GM12874 (cell line): ENCODE measurements around the gene COASY.
A peak's percentile ranks its signal among the peaks of the same experiment; 100 is the strongest.

ENCODE experiments used
- TF ChIP-seq, protein P1 (sequence below): IDR thresholded peaks from 2 replicates; pipeline ENCODE4 v1.5.1; 2011; ENCODE audit warnings: low read depth, mild to moderate bottlenecking, control low read depth, low read length, moderate library complexity; ENCODE audit not compliant: insufficient read depth

Gene COASY

DNA sequence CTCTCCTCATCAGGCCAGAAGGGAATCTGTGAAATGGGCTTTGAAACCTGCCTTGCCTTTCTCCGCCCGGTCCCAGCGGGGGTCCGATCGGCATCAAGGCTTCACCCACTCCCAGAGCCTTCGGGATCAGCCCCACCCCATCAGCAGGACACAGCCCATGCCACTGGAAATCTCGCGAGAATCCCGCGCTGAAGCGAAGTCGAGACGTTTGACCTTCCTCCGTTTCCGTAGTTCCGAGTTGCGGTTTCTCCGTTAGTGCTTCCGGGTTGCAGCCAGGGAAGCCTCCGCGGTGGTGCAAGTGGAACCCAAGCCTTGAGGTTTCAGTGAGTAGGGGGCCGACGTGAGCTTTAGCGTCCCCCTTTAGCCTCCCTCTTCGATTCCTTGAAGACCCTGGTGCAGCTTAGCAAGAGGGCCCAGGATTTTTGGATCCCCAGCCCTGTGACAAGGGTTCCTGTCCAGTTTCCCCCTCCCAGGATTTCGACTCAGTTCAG lies at the start of gene COASY:
COASY (plus strand) TSS at position 252 of the 491 bp plus-strand sequence. CDS start 475 bp downstream, outside the sequence.
- TF ChIP-seq, protein P1, sequence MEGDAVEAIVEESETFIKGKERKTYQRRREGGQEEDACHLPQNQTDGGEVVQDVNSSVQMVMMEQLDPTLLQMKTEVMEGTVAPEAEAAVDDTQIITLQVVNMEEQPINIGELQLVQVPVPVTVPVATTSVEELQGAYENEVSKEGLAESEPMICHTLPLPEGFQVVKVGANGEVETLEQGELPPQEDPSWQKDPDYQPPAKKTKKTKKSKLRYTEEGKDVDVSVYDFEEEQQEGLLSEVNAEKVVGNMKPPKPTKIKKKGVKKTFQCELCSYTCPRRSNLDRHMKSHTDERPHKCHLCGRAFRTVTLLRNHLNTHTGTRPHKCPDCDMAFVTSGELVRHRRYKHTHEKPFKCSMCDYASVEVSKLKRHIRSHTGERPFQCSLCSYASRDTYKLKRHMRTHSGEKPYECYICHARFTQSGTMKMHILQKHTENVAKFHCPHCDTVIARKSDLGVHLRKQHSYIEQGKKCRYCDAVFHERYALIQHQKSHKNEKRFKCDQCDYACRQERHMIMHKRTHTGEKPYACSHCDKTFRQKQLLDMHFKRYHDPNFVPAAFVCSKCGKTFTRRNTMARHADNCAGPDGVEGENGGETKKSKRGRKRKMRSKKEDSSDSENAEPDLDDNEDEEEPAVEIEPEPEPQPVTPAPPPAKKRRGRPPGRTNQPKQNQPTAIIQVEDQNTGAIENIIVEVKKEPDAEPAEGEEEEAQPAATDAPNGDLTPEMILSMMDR = no peak

DNA sequence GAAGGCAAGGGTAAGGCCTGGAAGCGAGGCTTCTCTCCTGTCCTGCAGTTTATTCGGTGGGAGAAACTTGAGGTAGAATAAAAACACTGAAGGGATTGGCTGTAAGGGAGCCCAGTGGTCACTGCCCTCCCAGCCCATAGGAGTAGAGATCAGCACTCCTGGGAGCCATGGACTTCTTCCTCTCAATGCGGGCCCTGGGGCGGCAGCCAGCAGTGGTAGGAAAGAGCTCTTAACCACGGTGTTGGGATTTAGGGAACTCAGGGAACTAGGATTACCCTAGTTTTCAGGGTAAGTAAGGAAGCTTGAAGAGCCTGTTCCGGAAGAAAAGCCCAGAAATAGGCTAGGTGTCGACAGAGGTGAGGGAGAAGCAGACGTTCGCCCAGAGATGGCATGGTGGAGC lies 49.7 kb upstream of the COASY start:
- TF ChIP-seq, protein P1 = no peak

DNA sequence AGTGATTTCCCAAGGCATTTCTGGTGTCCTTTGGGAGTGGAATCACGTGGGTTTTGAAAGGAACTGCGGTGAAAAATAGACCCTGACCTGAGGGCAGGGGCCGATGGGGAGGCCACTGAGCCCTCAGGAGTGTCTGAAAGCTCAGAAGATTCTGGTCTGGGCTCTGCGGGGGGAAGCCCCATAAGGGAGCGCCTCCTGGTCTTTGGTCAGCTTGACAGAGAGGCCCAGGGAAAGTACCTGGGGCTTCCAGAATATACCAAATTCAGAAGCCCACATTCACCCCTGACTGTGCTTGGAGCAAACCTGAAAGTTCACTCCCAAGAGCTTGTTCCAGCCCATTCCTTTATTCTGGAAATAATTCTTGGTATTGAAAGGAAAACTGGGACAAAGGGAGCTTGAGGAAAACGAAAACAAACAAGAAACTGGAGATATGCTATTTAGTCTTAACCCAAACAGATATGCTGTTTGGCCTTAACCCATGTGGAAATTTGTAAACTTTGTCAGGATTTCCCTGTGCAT lies 49.2 kb upstream of the COASY start:
- TF ChIP-seq, protein P1 = no peak

DNA sequence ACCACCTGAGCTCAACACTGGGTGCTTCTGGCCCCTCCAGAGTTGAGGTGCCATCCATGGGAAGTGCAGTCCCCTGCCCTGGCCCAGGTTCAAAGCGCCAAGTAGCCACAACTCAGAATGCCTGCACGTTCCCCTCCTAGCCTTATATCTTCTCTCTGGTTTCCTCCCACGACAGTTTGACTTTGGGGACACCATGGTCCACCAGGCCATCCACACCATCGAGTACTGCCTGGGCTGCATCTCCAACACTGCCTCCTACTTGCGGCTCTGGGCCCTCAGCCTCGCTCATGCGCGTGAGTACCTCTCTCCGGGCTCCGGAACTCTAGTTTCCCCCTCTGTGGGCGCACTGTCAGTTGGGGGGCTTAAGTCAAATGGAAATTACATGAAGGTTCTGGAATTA lies 48.3 kb upstream of the COASY start:
- TF ChIP-seq, protein P1 = no peak

DNA sequence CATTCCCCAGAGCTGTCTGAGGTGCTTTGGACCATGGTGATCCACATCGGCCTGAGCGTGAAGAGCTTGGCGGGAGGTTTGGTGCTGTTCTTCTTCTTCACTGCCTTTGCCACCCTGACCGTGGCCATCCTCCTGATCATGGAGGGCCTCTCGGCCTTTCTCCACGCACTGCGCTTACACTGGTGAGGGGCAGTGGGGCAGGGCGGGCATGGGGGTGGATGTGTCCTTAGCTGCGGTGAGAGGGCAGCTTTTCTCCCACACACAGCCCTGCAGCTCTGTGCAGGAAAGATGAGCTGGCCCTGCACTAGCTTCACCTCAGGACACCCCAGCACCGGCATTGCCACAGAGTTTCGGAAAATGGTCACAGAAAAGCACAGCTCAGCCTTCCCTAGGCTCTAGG lies 47.7 kb upstream of the COASY start:
- TF ChIP-seq, protein P1 = no peak

DNA sequence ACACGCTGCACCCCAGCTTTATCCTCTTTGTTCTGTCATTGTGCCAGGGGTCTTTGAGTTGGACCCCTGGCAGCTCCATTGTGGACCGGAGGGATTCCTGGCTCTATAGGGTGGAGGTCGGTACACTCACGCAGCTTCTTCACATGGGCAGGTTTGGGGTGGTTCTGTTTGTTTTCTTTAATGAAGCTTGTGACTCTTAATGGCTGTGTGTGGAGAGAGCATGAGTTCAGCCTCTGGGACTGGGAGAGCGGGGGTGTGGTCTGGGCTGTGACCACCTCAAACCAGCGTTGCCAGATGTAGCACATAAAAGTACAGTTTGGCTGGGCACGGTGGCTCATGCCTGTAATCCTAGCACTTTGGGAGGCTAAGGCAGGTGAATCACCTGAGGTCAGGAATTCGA lies 47.1 kb upstream of the COASY start:
- TF ChIP-seq, protein P1 = no peak

DNA sequence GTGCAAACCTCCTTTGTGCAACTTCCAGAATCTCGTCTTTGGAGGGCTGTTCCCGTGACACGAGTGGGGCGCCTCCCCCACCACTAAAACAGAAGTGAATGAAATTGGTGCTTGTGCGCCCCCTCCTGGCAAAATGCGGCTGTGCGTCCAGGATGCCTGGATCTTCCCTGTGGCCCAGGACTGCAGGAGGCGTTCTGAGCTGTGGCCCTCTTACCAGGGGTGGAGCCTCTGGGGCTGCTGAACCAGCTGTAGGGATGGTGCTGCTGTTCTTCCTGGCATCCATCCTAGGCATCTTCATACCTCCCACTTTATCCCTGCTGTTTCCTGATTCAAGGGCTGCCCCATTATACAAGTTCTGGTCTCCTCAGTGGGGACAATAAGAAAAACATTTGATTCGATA lies 44.4 kb upstream of the COASY start:
- TF ChIP-seq, protein P1 = peak; percentile 91
